K562 (cell line): Measurements from ENCODE around the gene SLC7A4. TPM values are rescaled to one million over a fixed set of nuclear protein-coding genes. Genes with fewer than 3 reads are reported as not detected.

Experiments
- ATAC-seq: fragments of 200-7000 bp; cut with Tn5 transposase; 3 replicates; pipeline ENCODE4 v1.9.1; 2020; ENCODE audit warnings: moderate library complexity
- BruUV-seq: library from RNA; stranded (reverse); fragments of 400-500 nt; replicated peaks from 2 replicates; lab custom pipeline; 2021; lab: Mats Ljungman, UMichigan
- CTCF ChIA-PET: fragments of 300-600 bp; formaldehyde crosslinking; extraction: SDS; loops from one replicate; lab custom pipeline; 2021; ENCODE audit warnings: low intra/inter-chr PET ratio; lab: Yijun Ruan, JAX
- POLR2A ChIA-PET: fragments of 300-600, 350-650 bp; sonication (Branson Sonifier 250); formaldehyde crosslinking; extraction: SDS; loops from one replicate; lab custom pipeline; 2021; ENCODE audit warnings: antibody characterized with exemption, inconsistent platforms; lab: Yijun Ruan, JAX
- DNase-seq, 4 experiments: peaks; one replicate each; pipeline versions ENCODE4 v3.0.0 to v3.0.0-alpha.2; 2011 to 2018; ENCODE audit warnings: low spot score in 3 of 4, mixed read lengths in 3 of 4; ENCODE audit errors: extremely low read depth in 1 of 4
- FAIRE-seq: peaks from 2 replicates; lab custom pipeline; 2011; peaks lifted over from hg19 to GRCh38; lab: Jason Lieb, UNC
- H2AFZ ChIP-seq: 2 replicates; pipeline ENCODE4 v1.6.0; 2011; ENCODE audit warnings: low read depth, low read length, control low read depth, inconsistent platforms
- H3K27ac ChIP-seq: fragments of 200-600 bp; 3 replicates; pipeline ENCODE4 v1.8.0; 2011; ENCODE audit warnings: low read depth, mild to moderate bottlenecking, control low read depth, inconsistent platforms, low read length, moderate library complexity, mixed read lengths; ENCODE audit errors: extremely low read depth
- H3K27me3 ChIP-seq, 2 experiments: fragments of 300-600 bp in 1 of 2; 2 replicates in 1 of 2; 3 replicates in 1 of 2; pipeline versions ENCODE4 v1.6.0 to v1.8.0; 2011; ENCODE audit warnings: inconsistent platforms in 2 of 2, low read length in 2 of 2, mild to moderate bottlenecking in 1 of 2, mixed read lengths in 1 of 2, moderate library complexity in 1 of 2; ENCODE audit not compliant: control insufficient read depth in 2 of 2, insufficient read depth in 2 of 2
- H3K36me3 ChIP-seq: fragments of 300-600 bp; 3 replicates; pipeline ENCODE4 v1.8.0; 2011; ENCODE audit warnings: mild to moderate bottlenecking, low read length, inconsistent platforms; ENCODE audit not compliant: control insufficient read depth, insufficient read depth
- H3K4me1 ChIP-seq, 2 experiments: fragments of 200-600 bp in 1 of 2; replicated peaks in 1 of 2; 2 replicates in 1 of 2; 3 replicates in 1 of 2; pipeline versions ENCODE4 v1.5.1 to v1.8.0; 2011; ENCODE audit warnings: inconsistent platforms in 2 of 2, low read length in 2 of 2, mild to moderate bottlenecking in 1 of 2, mixed read lengths in 1 of 2, moderate library complexity in 1 of 2; ENCODE audit not compliant: control insufficient read depth in 2 of 2, insufficient read depth in 2 of 2
- H3K4me2 ChIP-seq: 2 replicates; pipeline ENCODE4 v1.6.1; 2011; ENCODE audit warnings: low read length, control low read depth, inconsistent platforms, mixed read lengths; ENCODE audit not compliant: insufficient read depth
- H3K4me3 ChIP-seq: fragments of 200-600 bp; sonication (generic), shearing (Covaris generic); 2 replicates; pipeline ENCODE4 v1.5.1; 2016; ENCODE audit warnings: control low read depth, inconsistent platforms
- H3K79me2 ChIP-seq: fragments of 200-600 bp; 3 replicates; pipeline ENCODE4 v1.8.0; 2011; ENCODE audit warnings: low read length, inconsistent platforms; ENCODE audit not compliant: control insufficient read depth, insufficient read depth
- H3K9ac ChIP-seq, 2 experiments: 2 replicates each; pipeline versions ENCODE4 v1.6.0 to v1.6.1; 2011; ENCODE audit warnings: low read depth in 2 of 2, low read length in 2 of 2, control low read depth in 1 of 2, inconsistent platforms in 1 of 2, mild to moderate bottlenecking in 1 of 2, mixed read lengths in 1 of 2; ENCODE audit not compliant: insufficient read depth in 1 of 2
- H3K9me1 ChIP-seq: one replicate; pipeline ENCODE4 v1.6.0; 2011; ENCODE audit warnings: inconsistent platforms, mild to moderate bottlenecking, low read length, moderate library complexity; ENCODE audit not compliant: control insufficient read depth, insufficient read depth
- H3K9me3 ChIP-seq: replicated peaks from 2 replicates; pipeline ENCODE4 v1.5.1; 2011; ENCODE audit warnings: low read depth, low read length, inconsistent platforms; ENCODE audit not compliant: control insufficient read depth, insufficient read depth
- H4K20me1 ChIP-seq: replicated peaks from 2 replicates; pipeline ENCODE4 v1.6.1; 2011; ENCODE audit warnings: low read length, inconsistent platforms, mixed read lengths; ENCODE audit not compliant: control insufficient read depth, insufficient read depth
- ATF2 ChIP-seq: sonication (generic); formaldehyde crosslinking; IDR thresholded peaks from 2 replicates; pipeline ENCODE4 v1.8.1; 2022; ENCODE audit warnings: missing genetic modification reagents
- E2F6 ChIP-seq, 2 experiments: IDR thresholded peaks; 2 replicates each; pipeline ENCODE4 v1.6.1; 2011; ENCODE audit warnings: borderline replicate concordance in 1 of 2, control low read depth in 1 of 2, low read depth in 1 of 2, low read length in 1 of 2, mild to moderate bottlenecking in 1 of 2, mixed read lengths in 1 of 2, moderate library complexity in 1 of 2; ENCODE audit not compliant: insufficient read depth in 1 of 2, insufficient read length in 1 of 2, poor library complexity in 1 of 2, severe bottlenecking in 1 of 2; ENCODE audit errors: extremely low read depth in 1 of 2
- HIVEP1 ChIP-seq: fragments of 250-450 bp; sonication (Bioruptor Pico); IDR thresholded peaks from 2 replicates; pipeline ENCODE4 v1.4.0; 2020; ENCODE audit warnings: mild to moderate bottlenecking
- JUNB ChIP-seq: fragments of 450-650 bp; formaldehyde crosslinking; conservative IDR thresholded peaks from 2 replicates; pipeline ENCODE4 v1.4.0; 2020; ENCODE audit warnings: mild to moderate bottlenecking
- KHSRP ChIP-seq: fragments of 450-650 bp; IDR thresholded peaks from 2 replicates; pipeline ENCODE4 v1.6.1; 2017
- KLF1 ChIP-seq: fragments of 450-650 bp; IDR thresholded peaks from 2 replicates; pipeline ENCODE4 v1.6.1; 2016; ENCODE audit warnings: missing genetic modification characterization, missing compliant biosample characterization
- NFE2L1 ChIP-seq: fragments of 450-650 bp; IDR thresholded peaks from 2 replicates; pipeline ENCODE4 v1.6.1; 2016; ENCODE audit warnings: missing genetic modification characterization, low read depth, mild to moderate bottlenecking, missing compliant biosample characterization, moderate library complexity, borderline replicate concordance
- POLR2AphosphoS2 ChIP-seq: IDR thresholded peaks from 2 replicates; pipeline ENCODE4 v1.6.1; 2012; ENCODE audit warnings: low read length, improper control_type of control experiment
- RBM14 ChIP-seq: fragments of 200-400 bp; formaldehyde crosslinking; IDR thresholded peaks from 2 replicates; pipeline ENCODE4 v1.6.1; 2018; ENCODE audit warnings: low read depth, mild to moderate bottlenecking, low read length, moderate library complexity, borderline replicate concordance; ENCODE audit not compliant: insufficient read depth
- RFX1 ChIP-seq: fragments of 450-650 bp; IDR thresholded peaks from 2 replicates; pipeline ENCODE4 v1.6.1; 2016; ENCODE audit warnings: mild to moderate bottlenecking, moderate library complexity
- SRSF7 ChIP-seq: fragments of 200-400 bp; formaldehyde crosslinking; optimal IDR thresholded peaks from 2 replicates; pipeline ENCODE3; 2017; ENCODE audit warnings: mild to moderate bottlenecking, low read depth, low read length
- TAF15 ChIP-seq: fragments of 200-400 bp; formaldehyde crosslinking; IDR thresholded peaks from 2 replicates; pipeline ENCODE4 v1.6.1; 2017; ENCODE audit warnings: mild to moderate bottlenecking, low read depth, low read length, moderate library complexity
- ZFP1 ChIP-seq: fragments of 450-650 bp; formaldehyde crosslinking; IDR thresholded peaks from 2 replicates; pipeline ENCODE4 v1.4.0; 2020; ENCODE audit warnings: mild to moderate bottlenecking, mixed read lengths
- ZNF512 ChIP-seq: IDR thresholded peaks from 2 replicates; pipeline ENCODE4 v1.6.1; 2016; ENCODE audit warnings: missing genetic modification characterization, missing compliant biosample characterization
- ZNF778 ChIP-seq: fragments of 450-650 bp; formaldehyde crosslinking; IDR thresholded peaks from 2 replicates; pipeline ENCODE4 v1.4.0; 2020; ENCODE audit warnings: mild to moderate bottlenecking, moderate library complexity
- ZZZ3 ChIP-seq: fragments of 450-650 bp; IDR thresholded peaks from 2 replicates; pipeline ENCODE4 v1.6.1; 2016; ENCODE audit warnings: antibody characterized with exemption, mild to moderate bottlenecking, moderate library complexity
- WGBS: fragments of 100-300 bp; shearing (Covaris generic); methylation state at CpG from one replicate; pipeline ENCODE4 v1.1.6; 2016; ENCODE audit warnings: low coverage, mixed read lengths; ENCODE audit not compliant: insufficient coverage; ENCODE audit errors: missing lambda C conversion rate; 5-methylcytosine and 5-hydroxymethylcytosine counted together
- in situ Hi-C: fragments of 300-500 bp; cut with MboI; formaldehyde crosslinking; loops from 4 replicates; pipeline ENCODE4 v1.15.0; 2018; ENCODE audit warnings: inconsistent platforms, mixed read lengths
- intact Hi-C: fragments of 100-400 bp; cut with micrococcal nuclease; formaldehyde crosslinking; loops from 2 replicates; pipeline ENCODE4 v1.14.2; 2022
- polyA plus RNA-seq, 8 experiments: library from polyadenylated mRNA; depleted of rRNA in 4 of 8; stranded (reverse) in 5 of 8; unstranded in 3 of 8; fragments of >200 nt; fragmentation: Nextera tagmentation in 2 of 8; fragmentation: Illumina TruSeq in 1 of 8; extraction: Ambion mirVana in 2 of 8; extraction: Trizol in 1 of 8; gene quantifications; 2 replicates each; pipeline versions ENCODE4 v1.2.1 to v1.2.3, GENCODE V29; 2011 to 2014; ENCODE audit warnings: inconsistent platforms in 1 of 8, missing spikeins in 1 of 8
- total RNA-seq, 7 experiments: library from RNA; depleted of rRNA in 6 of 7; stranded (reverse); fragments of >200 nt in 6 of 7; fragmentation: Illumina TruSeq in 2 of 7; extraction: Trizol in 2 of 7; gene quantifications; 2 replicates each; pipeline versions ENCODE4 v1.2.1 to v1.2.3, GENCODE V29; 2011 to 2021; ENCODE audit warnings: low replicate concordance in 1 of 7

The SLC7A4 gene
- total and polyA plus RNA-seq, 9 of the 15 experiments (the other 6 are each of a cell fraction or from before 2014, with no cell fraction given) = not detected

GRCh38 chr22:20980938-20981722 is 51.2 kb downstream of the SLC7A4 start (continued):
- no peak for TF ChIP-seq ZNF512 (tag)

GRCh38 chr22:20980523-20980922 is 51.8 kb downstream of the SLC7A4 start:
- DNase-seq (peak in 2 of 4 experiments; percentile 50 to 59), ATAC-seq (no peak), FAIRE-seq (peak; percentile 48)
- ChIA-PET CTCF (no interaction called here), POLR2A (interaction anchor here (0.6 to 64.4 kb wide), 10 partner anchors 10 to 909 kb away, joined by 3 to 1556 read pairs (median 8); partner anchors contain the start of genes AIFM3, CRKL and THAP7)
- Histone ChIP-seq H3K79me2 (peaks cover 23% of the 10 kb centered on the region), H4K20me1 (no peaks in the 10 kb centered on the region), H3K9me3 (peaks cover 11% of the 10 kb centered on the region), H3K4me2 (peak overlapping the region; percentile 92), H3K4me1 (peaks cover 19 to 58% of the 10 kb centered on the region in 2 experiments), H3K27ac (no peak overlapping the region; the same call in 2 of the 3 replicates), H3K9ac (peak overlapping the region; percentile 85 to 97; a peak in 3 of 4 replicates), H3K27me3 (peaks cover 11 to 24% of the 10 kb centered on the region in 2 experiments; a peak in 4 of 5 replicates), H3K4me3 (no peak overlapping the region), H3K36me3 (peaks cover 23% of the 10 kb centered on the region), H3K9me1 (peaks cover 8% of the 10 kb centered on the region), H2AFZ (peak overlapping the region; percentile 3; the same call in 1 of the 2 replicates)
- 70% methylated on average over 4 of the region's 4 CpGs for WGBS
- BruUV-seq = no TSS peak
- in situ Hi-C loops = no loop called here
- intact Hi-C loops = loop anchor here (5.0 kb wide), 2 partner anchors 48 to 203 kb away; no protein-coding TSS in a partner anchor
- TF ChIP-seq E2F6 (IDR thresholded peaks at IDR 0.05; ENCODE audit: borderline replicate concordance in 1 of 2, extremely low read depth in 1 of 2, insufficient read depth in 1 of 2, insufficient read length in 1 of 2, low read depth in 1 of 2, low read length in 1 of 2, poor library complexity in 1 of 2, severe bottlenecking in 1 of 2) (peak in 1 of 2 experiments; percentile 4), HIVEP1 (CRISPR knock-in tag) (no peak), NFE2L1 (tag) (no peak), JUNB (CRISPR knock-in tag) (no peak), SRSF7 (no peak), TAF15 (no peak), KHSRP (no peak), POLR2AphosphoS2 (no peak), ATF2 (no peak), ZNF778 (CRISPR knock-in tag) (no peak), ZFP1 (CRISPR knock-in tag) (no peak), RFX1 (no peak), RBM14 (no peak), KLF1 (tag) (no peak), ZZZ3 (no peak)
